Inferior parietal cortex (tissue), 1 donor: ENCODE results near the gene PDE11A.
"Not testable (repeated sequence)": the region's sequence is repeated elsewhere in the genome, so short reads cannot be mapped to it uniquely, and the experiment has no call there.

ENCODE experiments used
- DNase-seq: peaks from one replicate; pipeline ENCODE4 v3.0.0-alpha.2; 2016; ENCODE audit errors: extremely low spot score

PDE11A gene

GRCh38 chr2:178074123-178075005 is 1.8 kb upstream of the PDE11A start:
- no peak for DNase-seq

DNA sequence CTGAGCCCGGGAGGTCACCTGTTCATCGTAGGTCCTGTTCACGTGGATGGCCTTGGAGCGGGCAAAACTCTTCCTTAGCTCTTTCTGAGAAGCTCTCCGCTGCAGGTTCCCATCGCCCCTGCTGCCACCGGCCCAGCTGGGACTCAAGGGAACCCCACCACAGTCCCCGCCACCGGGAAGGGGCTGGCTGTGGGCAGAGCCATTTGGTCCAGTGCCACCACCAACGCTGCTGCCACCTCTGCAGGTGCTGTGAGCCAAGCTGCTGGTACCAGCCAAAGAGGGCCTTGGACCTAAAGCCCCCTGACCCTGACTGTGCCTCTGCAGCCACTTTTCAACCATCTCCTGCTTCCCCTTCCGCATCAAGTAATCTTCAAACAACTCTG is 586 bp downstream of the PDE11A start:
- DNase-seq: no peak

DNA sequence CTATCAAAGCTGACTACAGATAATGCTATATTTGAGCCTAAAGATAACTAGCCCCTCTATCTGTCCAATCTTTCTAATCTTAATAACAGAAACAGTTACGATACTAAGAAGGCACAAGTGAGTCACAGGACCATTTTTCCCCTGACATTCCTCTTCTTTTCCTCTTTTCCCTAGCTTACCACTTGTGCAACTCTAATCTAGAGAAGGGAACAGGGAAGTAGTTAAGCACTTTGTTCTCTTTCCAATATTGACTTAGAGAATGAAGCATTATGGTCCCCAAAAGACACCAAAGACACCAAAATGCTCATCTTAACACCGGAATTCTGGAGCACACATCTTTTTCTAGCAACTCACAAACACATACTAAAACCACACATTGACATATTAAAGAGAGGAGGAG is 1.8 kb downstream of the PDE11A start:
- no peak for DNase-seq

GRCh38 chr2:178069551-178069950 is 3.0 kb downstream of the PDE11A start:
- no peak for DNase-seq

GRCh38 chr2:178068823-178069454 is 3.6 kb downstream of the PDE11A start:
- DNase-seq: no peak

- DNase-seq: no peak
Observed at GRCh38 chr2:178066890-178067669, 5.5 kb downstream of the PDE11A start.

DNA sequence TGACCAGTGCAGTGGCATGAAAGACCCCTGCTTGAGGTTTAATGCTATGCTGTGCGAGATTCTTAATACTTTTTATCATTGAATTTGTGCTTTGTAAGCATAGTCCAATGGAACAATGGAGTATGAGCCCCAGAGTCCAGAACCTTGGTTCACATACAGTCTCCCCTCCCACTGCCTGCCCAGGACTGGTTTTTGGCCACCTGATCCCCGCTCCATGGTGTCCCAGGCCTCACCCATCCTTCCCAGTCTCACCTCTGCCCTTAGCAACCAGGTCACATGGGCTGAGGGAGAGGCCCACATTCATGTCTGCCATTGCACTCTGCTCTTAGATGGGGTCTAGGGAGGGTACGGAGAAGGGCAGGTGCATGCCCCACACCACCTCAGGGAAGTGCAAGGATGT is 6.3 kb downstream of the PDE11A start:
- DNase-seq: no peak

GRCh38 chr2:178059681-178060080 is 12.9 kb downstream of the PDE11A start:
- no peak for DNase-seq

GRCh38 chr2:178059111-178059510 is 13.5 kb downstream of the PDE11A start:
- no peak for DNase-seq

DNA sequence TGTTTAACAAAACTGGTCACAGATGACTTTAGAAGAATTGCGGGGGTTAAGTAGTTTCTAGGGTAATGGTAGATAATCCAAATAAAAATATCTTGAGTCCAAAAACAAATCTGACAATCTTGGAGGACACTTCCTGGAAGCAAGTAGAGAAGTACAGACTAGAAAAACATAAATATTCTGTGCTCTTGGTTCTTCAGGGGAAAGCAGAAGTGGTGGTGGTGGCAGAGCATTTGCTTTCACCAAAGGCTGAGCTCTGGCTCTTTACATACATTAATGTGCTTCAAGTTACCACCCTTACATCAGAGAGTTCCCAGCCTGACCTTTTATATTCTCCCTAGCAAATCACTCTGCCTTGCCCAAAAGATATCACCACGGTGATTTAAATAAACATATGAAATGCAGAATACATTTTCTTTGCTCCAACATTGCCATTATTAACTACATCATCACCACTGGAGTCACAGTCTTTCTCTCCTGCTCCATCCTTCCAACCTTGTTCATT is 15.3 kb downstream of the PDE11A start:
- DNase-seq: no peak

GRCh38 chr2:178056345-178056744 is 16.2 kb downstream of the PDE11A start:
- DNase-seq: no peak

DNA sequence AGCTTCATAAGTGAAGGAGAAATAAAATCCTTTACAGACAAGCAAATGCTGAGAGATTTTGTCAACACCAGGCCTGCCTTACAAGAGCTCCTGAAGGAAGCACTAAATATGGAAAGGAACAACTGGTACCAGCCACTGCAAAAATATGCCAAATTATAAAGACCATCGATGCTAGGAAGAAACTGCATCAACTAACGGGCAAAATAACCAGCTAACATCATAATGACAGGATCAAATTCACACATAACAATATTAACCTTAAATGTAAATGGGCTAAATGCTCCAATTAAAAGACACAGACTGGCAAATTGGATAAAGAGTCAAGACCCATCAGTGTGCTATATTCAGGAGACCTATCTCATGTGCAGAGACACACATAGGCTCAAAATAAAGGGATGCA is 21.3 kb downstream of the PDE11A start:
- DNase-seq: not testable (repeated sequence)

DNA sequence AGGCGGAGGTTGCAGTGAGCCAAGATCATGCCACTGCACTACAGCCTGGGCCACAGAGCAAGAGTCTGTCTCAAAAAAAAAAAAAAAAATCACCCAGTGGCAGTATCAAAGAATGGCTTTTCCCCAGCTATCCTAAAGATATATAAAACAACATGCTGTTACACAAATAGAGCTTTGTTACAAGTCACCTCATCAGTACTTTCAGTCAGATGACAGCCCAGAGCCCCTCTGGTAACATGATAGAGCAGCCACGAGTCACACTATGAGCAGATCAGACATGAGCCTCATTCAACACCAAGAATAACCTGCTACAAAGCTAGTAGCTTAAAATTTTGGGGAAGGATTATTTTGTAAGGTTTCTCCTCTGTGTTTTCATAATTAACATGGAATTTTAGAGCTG is 25.2 kb downstream of the PDE11A start:
- DNase-seq: no peak

DNA sequence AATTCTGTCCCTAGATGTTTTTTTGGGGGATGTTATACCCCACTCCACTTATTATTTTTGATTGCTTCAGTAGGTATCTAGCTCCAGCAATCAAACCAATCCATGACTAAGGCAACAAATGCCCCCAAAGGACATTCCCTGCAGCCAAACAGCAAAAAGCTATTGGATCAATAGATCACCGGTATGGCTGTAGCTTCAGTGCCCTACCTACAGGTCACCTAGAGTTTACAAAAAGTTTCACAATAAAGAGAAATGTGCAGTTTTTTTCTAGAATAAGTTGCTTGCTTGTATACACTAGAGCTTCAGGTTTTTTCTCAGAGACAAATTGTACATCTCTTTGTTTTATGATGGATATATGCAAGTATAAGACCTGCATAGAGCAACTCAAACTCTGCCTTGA is 27.7 kb downstream of the PDE11A start:
- DNase-seq: no peak

DNA sequence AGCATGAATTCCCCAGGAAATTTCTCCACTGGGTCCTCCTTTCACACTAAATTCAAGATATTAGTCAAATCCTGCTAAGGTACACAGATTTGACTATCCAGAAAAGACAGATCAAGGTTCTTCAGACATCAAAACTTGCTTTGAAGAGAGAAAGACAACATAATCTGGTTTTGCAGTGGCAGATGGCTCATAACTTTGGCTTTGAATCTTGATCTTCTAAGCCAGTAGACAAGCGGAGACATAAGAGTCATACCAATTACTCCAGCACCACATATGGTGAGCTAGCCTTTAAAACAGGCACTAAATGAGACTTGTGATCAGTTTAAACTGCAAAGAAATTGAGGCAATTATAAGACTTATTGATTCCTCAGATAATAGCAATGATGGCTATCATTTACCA is 29.3 kb downstream of the PDE11A start:
- no peak for DNase-seq

DNA sequence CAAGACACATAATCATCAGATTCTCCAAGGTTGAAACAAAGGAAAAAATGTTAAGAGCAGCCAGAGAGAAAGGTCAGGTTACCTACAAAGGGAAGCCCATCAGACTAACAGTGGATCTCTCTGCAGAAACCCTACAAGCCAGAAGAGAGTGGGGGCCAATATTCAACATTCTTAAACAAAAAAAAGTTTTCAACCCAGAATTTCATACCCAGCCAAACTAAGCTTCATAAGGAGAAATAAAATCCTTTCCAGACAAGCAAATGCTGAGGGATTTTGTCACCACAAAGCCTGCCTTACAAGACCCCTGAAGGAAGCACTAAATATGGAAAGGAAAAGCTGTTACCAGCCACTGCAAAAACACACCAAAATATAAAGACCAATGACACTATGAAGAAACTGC is 39.0 kb downstream of the PDE11A start:
- DNase-seq: not testable (repeated sequence)

- no peak for DNase-seq
Observed at GRCh38 chr2:178029342-178029741, 43.2 kb downstream of the PDE11A start.

- no peak for DNase-seq
Observed at GRCh38 chr2:178025551-178026185, 46.9 kb downstream of the PDE11A start.

- DNase-seq: no peak
Observed at GRCh38 chr2:178018141-178018540, 54.4 kb downstream of the PDE11A start.

GRCh38 chr2:178016612-178017011 is 56.0 kb downstream of the PDE11A start:
- DNase-seq: no peak

DNA sequence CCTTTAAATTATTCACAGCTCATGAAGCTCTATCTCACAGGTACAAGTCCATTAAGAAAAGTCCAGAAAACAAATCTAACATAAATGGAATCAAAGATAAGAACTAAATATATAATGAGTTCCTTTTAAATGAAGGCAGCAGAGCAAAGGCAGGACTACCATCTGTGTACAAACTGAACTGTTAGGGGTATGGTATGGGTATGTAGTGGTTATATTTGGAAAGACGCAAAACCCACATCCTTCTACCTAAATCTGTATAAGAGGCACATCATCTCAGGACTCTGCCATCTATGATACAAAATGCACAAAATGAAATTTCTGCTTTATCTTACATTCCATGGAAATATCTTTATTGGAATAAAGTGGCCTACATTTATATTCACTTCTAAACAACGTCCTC is 59.9 kb downstream of the PDE11A start:
- no peak for DNase-seq

DNA sequence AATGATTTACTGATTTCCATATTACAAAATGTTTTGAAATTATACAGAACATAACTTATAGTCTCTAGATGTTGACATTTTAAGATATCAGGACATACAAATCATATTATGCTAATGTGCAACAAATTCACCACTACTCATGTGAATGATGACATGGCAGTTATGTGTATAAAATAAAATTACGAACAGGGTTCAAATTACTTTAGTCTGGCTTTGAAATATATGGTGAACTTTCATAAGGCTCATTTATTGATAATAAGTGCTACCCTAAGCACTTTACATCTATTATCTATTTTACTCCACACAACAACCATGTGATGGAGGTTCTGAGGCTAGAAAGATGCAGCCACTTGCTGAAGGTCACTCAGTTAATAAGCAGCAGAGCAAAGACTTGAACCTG is 62.8 kb downstream of the PDE11A start:
- no peak for DNase-seq
